Dedifferentiated amniotic fluid mesenchymal stem cell (primary cell): ENCODE measurements around the gene NEIL1.
"Not testable (repeated sequence)": the region's sequence is repeated elsewhere in the genome, so short reads cannot be mapped to it uniquely, and the experiment has no call there.

Experiments
- DNase-seq: peaks from one replicate; pipeline ENCODE4 v3.0.0-alpha.2; 2016; ENCODE audit errors: extremely low spot score

The NEIL1 gene

DNA sequence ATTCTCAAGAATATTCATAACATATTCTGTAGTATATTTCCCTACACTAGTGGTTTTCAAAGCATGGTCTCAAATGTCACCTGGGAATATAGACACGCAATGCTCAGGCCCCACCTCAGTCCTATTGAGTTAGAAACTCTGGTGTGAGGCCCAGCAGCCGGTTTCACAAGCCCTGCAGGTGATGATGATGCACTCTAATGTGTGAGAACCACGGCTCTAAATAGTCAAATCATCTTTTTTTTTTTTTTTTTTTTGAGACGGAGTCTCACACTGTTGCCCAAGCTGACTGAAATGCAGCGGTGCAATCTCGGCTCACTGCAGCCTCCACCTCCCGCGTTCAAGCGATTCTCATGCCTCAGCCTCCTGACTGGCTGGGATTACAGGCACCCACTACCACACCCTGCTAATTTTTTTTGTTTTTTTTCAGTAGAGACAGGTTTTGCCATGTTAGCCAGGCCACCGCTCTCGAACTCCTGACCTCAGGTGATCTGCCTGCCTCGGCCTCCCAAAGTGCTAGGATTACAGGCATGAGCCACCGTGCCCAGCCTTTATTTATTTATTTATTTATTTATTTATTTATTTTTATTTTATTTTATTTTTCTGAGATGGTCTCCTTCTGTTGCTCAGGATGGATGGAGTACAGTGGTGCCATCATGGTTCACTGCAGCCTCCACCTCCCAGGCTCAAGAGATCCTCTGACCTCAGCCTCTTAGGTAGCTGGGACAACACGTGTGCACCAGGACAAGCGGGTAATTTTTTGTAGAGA, 13.0 kb upstream of the NEIL1 start:
- not testable (repeated sequence) for DNase-seq

DNA sequence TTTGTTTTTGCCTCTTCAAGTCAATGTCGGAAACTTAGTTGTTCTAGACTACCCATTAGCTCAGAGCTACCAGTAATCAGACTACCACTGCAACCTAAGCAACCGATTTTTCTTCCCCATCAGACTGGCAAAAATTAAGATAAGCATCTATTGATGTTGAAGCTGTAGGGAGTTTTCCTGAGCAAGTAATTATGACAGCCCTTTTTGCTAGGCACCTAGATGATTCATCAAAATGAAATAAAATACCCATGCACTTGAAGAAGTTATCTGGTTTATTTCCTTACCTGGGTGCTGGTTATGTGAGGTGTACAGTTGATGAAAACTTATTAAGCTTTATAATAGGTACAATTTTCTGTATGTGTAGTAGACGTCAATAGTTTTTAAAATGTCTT, 11.5 kb upstream of the NEIL1 start:
- no peak for DNase-seq

DNA sequence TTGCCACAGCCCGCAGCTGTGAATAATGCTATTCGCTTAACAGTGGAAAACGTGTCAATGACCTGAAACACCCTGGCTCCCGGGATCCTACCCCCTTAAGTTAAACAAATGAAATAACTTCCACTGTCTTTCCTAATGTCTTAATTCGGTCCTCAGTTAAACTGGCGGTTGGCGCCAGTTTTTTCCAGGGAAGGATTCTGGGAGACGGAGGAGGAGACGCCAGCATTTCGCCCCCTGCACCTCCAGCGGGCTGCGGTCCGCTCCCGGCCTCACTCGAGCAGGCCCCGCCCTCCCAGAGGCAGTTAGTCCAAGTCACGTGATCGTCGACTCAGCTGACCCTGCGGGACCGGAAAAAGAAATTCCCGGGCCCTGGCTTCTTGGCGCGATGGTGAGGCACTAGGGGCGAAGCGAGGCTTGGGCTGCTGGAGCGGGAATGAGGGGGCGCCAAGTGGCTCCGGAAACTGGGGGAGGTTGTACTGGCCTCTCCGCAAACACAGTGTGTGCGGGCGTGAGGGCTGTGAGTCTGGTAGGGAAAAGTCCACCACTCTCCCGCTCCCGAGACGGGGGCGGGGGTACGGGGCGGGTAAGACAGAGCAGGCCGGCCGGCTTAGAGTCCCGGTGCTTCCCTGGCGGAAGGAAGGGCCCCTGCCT, 11.0 kb upstream of the NEIL1 start, which contains the start of gene COMMD4:
Gene COMMD4, plus strand, starts transcription at position 359 of the 651 bp plus-strand sequence. Its CDS starts 27 bp downstream, at position 386.
- peak; percentile 93 for DNase-seq

DNA sequence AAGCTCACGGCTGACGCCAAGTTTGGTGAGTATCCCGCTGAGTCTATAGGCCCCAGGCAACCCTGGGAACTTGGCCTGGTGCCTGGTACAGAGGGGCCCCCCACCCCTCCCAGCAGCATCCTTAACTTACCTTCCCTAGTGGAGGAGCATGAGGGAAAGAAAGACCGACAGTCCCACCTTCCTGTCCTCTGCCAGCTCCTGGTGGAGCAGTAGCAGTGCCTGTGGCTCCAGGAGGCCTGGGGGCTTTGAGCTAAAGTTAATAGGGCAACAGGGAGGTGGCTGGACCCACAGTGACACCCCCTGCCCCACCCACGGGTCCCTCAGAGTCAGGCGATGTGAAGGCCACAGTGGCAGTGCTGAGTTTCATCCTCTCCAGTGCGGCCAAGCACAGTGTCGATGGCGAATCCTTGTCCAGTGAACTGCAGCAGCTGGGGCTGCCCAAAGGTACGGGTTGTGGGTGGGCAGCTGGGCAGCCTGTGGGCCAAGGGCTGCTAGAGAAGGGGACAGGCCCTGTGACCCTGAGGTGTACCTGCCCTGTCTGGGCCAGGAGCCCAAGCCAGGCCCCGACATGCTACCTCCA, 8.1 kb upstream of the NEIL1 start:
- DNase-seq: no peak

DNA sequence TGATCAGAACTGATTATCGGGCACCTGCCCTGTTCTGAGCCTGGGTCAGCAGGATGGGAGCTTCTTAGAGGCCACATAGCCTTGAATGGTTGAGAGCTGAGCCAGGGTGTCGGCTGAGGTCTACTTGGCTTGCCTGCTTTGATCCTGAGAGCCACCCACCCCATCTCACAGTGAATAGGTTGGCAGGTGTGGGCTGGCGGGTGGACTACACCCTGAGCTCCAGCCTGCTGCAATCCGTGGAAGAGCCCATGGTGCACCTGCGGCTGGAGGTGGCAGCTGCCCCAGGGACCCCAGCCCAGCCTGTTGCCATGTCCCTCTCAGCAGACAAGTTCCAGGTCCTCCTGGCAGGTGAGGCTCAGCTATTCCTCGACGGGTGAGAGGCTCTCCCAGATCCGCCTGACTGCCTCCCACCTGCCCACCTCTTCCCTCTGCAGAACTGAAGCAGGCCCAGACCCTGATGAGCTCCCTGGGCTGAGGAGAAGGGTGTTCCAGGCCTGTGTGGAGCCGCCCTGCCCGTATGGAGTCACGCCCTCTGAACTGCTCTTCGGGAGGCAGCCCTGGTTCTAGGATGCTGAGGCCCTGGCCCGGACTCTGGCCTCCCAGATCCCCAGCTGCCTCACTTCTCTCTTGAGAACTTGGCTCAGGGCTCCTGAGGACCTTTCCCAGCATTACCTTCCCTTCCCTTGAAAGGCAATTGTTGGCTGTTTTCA, 7.2 kb upstream of the NEIL1 start:
- no peak for DNase-seq

DNA sequence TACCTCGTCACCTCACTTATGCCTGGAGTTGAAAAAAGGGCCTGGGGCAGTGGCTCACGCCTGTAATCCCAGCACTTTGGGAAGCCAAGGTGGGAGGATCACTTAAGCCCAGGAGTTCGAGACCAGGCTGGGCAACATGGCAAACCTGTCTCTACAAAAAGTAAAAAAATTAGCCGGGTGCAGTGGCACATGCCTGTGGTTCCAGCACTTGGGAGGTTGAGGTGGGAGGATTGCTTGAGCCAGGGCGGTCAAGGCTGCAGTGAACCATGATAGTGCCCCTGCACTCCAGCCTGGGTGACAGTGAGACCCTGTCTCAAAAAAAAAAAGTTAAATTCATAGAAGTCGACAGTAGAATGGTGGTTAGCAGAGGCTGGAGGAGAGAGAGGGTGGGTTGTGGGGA, 4.6 kb upstream of the NEIL1 start:
- DNase-seq: no peak

DNA sequence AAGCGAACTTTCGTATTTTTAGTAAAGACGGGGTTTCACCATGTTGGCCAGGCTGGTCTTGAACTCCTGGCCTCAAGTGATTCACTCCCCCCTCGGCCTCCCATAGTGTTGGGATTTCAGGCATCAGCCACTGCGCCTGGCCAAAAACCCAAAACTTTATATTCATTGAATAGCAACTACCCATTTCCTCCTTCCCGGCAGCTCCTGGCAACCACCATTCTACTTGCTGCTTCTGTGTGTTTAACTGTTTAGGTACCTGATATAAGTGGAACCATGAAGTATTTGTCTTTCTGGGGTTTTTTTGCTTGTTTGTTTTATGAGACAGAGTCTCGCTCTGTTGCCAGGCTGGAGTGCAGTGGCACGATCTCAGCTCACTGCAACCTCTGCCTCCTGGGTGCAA, 2.9 kb upstream of the NEIL1 start:
- not testable (repeated sequence) for DNase-seq

DNA sequence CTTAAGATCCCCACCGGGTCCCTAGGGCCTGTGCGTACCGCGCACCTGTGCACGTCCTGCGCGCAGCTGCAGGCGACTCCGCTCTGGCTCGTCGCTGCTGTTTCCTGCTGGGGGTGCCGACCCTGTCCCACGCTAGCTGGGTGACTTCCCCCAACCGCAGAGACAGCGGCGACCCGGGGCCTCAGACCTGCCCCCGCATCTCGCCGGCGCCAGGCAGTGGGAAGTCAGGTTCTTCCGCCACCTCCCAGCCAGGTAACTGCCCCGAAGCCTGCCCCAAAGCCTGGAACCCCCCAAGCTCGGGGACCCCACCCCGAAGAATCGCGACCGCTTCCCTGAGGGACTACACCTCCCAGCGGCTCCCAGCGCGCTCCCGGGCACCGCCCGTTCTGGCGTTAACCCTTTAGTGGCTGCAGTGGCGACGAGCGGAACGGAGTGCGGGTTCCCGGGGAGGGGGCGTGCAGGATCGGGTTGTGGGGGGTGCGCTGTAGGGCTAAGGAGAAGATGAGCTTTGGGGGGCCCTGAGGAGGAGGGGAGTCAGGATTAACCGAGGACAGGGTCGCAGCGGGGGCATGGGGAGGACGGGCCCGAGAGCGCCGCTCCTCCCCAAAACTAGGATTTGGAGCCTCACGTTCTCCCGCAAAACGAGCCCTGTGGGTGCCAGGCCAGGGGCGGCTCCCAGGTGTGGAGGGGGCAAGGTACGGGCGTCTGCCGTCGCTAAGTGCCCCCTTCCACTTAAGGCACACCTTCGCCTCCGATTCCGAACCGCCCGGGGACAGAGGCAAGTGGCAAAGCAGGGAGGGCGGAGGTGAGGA, 589 bp downstream of the NEIL1 start:
- DNase-seq: no peak

DNA sequence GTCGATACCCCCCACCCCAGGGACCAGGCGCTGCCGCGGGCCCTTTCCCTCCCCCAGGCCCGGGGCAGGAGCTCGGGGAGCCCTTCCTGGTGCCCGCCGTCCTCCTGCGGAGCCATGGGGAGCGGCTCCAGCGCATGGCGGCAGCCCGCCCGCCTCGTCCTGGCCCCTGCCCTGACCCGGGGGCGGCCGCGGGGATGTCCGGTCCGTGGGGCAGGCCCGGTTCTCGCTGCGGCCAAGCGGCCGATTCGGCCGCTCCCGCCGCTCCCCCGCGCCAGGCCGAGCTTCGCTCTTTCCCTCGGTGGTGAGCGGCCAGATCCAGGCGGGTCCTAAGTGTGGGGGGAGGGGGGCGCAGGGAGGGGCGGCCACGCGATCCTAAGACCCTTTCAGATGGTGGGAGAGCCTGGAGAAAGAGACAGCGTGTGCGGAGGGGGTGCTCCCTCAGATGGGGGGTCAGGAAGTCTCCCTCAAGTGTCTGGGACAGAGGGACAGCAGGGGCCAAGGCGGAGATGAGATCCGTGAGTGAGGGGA, 1.3 kb downstream of the NEIL1 start:
- DNase-seq: no peak

DNA sequence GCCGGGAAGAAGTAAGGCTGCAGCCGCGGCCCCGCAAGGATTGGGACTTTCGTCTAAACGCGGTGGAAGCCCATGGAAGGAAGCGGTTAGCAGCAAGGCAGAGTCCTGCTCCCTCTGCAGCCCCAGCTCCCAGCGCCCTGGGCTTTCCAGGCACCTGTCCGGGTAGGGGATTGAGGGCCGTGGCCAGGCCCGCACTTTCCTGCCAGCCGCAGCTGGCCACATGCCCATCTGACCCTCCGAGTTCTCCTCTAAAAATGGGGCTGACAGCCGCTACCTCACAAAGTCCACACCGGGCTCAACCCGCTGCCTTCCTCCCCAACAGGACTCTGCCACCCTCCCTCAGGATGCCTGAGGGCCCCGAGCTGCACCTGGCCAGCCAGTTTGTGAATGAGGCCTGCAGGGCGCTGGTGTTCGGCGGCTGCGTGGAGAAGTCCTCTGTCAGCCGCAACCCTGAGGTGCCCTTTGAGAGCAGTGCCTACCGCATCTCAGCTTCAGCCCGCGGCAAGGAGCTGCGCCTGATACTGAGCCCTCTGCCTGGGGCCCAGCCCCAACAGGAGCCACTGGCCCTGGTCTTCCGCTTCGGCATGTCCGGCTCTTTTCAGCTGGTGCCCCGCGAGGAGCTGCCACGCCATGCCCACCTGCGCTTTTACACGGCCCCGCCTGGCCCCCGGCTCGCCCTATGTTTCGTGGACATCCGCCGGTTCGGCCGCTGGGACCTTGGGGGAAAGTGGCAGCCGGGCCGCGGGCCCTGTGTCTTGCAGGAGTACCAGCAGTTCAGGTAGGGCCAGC, 1.9 kb downstream of the NEIL1 start:
- DNase-seq: no peak

DNA sequence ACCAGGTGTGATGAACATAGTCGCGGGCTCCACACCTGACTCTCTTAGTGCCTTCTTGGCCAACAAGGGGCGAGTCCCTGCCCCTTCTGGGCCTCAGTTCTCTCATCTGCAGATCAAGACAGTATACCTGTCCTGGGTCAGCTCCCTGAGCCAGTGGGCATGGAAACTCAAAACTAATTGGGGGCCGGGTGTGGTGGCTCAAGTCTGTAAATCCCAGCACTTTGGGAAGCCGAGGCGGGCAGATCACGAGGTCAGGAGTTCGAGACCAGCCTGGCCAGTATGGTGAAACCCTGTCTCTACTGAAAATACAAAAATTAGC, 2.5 kb downstream of the NEIL1 start:
- not testable (repeated sequence) for DNase-seq

DNA sequence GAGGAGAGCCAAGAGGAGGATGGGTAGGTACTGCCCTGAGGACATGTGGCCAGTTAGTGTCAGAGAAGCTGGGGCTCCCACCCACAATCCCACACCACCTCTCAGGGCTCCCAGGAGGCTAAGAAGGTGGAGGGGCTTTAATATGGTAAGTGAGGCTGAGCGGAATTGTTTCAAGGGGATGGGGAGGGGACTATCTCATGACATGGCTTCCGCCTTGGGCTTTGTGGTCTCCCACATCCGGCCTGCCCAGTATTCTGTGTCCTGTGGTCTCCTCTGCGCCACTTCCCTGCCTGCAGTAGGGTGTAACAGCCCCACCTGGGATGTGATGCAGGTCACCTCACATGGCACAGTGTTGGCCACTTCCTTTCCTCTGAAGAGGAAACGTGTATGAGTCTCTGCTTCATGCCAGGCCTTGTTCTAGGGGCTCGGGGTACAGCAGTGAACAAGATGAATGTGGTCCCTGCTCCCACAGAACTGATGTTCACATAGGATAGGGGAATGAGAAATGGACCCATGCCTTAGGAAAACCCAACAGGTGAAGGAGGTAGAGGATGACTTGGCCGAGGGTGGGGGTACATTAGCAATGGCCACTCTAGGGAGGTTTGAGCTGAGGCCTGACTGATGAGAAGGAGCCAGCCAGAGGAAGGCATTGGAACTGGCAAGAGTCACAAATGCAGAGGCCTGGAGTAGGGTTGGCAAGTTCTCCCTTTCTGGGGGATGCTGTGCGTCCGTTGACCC, 3.2 kb downstream of the NEIL1 start:
- no peak for DNase-seq

DNA sequence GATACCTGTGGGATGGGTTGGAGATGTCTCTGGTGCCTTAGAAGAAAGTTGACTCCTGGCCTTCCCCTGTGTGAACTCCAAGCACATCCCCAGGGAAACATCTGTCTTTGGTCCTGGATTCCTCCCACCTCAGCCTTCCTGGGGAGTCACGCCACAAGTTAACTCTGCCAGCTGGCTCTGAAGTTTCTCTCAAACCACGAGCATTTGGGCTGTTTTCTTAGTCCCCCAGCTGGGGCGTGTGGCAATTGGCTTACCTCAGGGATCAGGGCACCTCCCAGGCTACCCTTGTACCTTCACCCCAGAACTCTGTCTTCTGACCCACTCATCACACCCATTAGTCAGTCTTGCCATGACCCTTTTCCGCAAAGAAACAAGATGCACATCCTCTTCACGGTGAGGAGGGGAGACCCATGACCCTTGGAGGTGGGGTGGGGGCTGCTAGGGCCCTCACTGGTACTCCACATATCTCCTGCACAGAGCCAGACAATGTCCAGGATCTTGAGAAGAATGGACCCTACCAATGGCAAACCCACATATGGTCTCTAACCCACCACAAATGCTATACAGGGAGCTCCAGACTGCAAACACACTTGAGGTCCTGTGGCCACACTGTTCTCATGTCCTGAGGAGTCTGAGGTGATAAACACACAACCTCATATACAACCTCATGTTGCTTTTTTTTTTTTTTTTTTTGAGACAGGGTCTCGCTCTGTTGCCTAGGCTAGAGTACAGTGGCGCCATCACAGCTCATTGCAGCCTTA, 3.9 kb downstream of the NEIL1 start:
- DNase-seq: no peak

DNA sequence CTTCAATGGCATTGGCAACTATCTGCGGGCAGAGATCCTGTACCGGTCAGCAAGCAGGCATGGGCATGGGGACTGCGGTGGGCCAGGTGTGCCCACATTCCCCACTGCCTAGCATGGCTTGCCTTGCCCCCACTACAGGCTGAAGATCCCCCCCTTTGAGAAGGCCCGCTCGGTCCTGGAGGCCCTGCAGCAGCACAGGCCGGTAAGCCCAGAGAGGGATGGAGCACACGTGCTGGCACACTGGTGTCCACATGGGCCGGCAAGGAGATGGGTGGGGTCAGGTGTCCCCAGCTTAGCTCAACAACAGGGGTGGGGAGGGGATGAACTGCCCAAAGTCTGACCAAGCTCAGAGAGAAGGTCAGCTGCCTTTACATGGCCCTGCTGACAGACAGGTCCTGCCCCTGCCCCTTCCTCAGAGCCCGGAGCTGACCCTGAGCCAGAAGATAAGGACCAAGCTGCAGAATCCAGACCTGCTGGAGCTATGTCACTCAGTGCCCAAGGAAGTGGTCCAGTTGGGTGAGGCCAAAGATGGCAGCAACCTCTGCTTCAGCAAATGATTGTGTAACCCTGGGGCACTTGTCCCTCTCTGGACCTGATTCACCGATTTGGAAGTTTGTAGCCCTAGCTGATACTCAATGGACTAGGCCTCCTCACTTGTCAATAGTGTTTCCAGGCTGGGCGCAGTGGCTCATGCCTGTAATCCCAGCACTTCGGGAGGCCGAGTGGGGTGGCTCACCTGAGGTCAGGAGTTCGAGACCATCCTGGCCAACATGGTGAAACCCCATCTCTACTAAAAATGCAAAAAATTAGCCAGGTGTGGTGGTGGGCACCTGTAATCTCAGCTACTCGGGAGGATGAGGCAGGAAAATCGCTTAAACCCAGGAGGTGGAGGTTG, 5.6 kb downstream of the NEIL1 start:
- no peak for DNase-seq

DNA sequence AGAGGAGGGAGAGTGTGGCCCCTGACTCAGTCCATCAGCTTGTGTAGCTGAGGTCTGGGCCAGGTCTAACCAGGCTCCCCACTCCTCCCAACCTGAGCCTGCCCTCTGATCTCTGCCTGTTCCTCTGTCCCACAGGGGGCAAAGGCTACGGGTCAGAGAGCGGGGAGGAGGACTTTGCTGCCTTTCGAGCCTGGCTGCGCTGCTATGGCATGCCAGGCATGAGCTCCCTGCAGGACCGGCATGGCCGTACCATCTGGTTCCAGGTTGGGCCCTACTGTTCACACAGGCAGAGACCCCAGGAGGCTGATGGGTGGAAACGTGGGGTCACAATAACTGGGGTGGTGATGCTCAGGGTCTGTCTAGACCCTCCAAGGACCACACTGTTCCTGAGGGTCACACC, 6.8 kb downstream of the NEIL1 start:
- no peak for DNase-seq

DNA sequence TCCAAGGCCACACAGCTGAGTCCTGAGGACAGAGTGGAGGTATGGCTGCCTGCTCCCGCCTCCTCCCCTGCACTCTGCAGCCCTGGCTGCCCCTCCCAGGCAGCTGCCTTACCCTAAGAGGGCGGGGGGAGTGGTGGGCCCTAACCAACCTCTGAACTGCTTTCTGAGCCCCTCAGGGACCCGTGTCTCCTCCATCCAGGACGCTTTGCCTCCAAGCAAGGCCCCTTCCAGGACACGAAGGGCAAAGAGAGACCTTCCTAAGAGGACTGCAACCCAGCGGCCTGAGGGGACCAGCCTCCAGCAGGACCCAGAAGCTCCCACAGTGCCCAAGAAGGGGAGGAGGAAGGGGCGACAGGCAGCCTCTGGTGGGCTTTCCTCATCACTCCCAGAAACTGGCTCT, 7.6 kb downstream of the NEIL1 start:
- DNase-seq: no peak

DNA sequence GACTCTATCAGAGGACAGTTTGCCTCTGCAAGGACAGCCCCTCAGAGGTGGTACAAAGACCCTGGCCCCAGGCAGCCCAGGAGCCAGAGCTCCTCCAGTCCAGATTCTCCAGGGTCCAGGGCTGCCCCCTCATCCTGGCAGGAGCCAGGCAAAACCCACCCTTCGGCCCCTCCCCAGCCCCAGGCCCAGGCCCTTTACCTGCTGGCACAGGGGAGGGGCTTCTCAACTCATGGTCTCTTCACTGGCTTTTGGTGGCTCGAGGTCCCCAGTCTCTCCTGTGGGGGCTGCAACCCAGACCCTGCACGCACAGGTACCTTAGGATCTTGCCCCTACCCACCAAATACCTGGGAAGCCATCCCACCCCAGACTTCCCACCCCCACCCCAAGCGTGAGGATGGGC, 8.5 kb downstream of the NEIL1 start:
- no peak for DNase-seq

DNA sequence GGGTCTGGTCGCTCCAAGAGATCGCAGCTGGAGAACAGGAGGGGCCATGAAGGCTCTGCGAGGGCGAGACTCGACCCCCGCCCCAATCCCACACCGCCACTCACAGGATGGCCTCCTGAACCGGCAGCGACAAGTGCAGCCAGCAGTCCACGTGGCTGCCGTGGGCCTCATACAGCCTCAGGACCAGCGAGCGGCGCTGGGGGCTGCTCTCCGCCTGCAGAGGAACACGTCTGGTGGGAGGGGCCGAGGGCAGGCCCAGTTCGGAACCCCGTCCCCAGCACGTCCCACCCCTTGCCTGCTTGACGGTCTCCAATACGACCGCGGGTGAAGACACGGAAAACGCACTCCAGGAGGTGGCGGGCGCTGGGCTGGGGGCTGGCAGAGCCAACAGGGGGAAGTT, 9.2 kb downstream of the NEIL1 start:
- DNase-seq: no peak
